ENCODE measurements around the gene DTX3L.

Gene DTX3L

GRCh38 chr3:122586098-122586497 lies 22.0 kb downstream of the DTX3L start:
- H3K9me3 ChIP-seq (ENCODE audit: severe bottlenecking): peaks cover 9% of the 10 kb centered on the region

GRCh38 chr3:122586773-122587485 lies 22.8 kb downstream of the DTX3L start:
- Histone ChIP-seq H3K27me3 (ENCODE audit: insufficient read depth, low read depth, severe bottlenecking) (no peaks in the 10 kb centered on the region), H3K9me3 (ENCODE audit: severe bottlenecking) (peaks cover 9% of the 10 kb centered on the region), H3K4me3 (ENCODE audit: low read depth, low read length) (no peak overlapping the region), H3K36me3 (no peaks in the 10 kb centered on the region), H3K27ac (no peak overlapping the region)
- no peak for TF ChIP-seq CTCF (IDR thresholded peaks at IDR 0.05; ENCODE audit: low read depth, low read length)
- no peak for DNase-seq

More at GRCh38 chr3:122586098-122586497, 22.0 kb downstream of the DTX3L start:
- TF ChIP-seq CTCF (IDR thresholded peaks at IDR 0.05; ENCODE audit: low read depth, low read length): no peak
- Histone ChIP-seq H3K27me3 (ENCODE audit: insufficient read depth, low read depth, severe bottlenecking) (no peaks in the 10 kb centered on the region), H3K36me3 (no peaks in the 10 kb centered on the region), H3K27ac (no peak overlapping the region), H3K4me3 (ENCODE audit: low read depth, low read length) (no peak overlapping the region)
- no peak for DNase-seq

- no peak overlapping the region for H3K27ac ChIP-seq
- no peak for TF ChIP-seq CTCF (IDR thresholded peaks at IDR 0.05; ENCODE audit: low read depth, low read length)
These were observed 23.4 kb downstream of the DTX3L start for GRCh38 chr3:122587572-122587971.

GRCh38 chr3:122589297-122589696 lies 25.2 kb downstream of the DTX3L start:
- no peak for TF ChIP-seq CTCF (IDR thresholded peaks at IDR 0.05; ENCODE audit: low read depth, low read length)

More at GRCh38 chr3:122587572-122587971, 23.4 kb downstream of the DTX3L start:
- no peak for DNase-seq
- H3K27me3 ChIP-seq (ENCODE audit: insufficient read depth, low read depth, severe bottlenecking): no peaks in the 10 kb centered on the region
- H3K36me3 ChIP-seq: no peaks in the 10 kb centered on the region
- peaks cover 6% of the 10 kb centered on the region for H3K9me3 ChIP-seq (ENCODE audit: severe bottlenecking)
- no peak overlapping the region for H3K4me3 ChIP-seq (ENCODE audit: low read depth, low read length)

GRCh38 chr3:122590610-122591009 lies 26.5 kb downstream of the DTX3L start:
- no peaks in the 10 kb centered on the region for H3K36me3 ChIP-seq
- DNase-seq: no peak
- no peak for TF ChIP-seq CTCF (IDR thresholded peaks at IDR 0.05; ENCODE audit: low read depth, low read length)
- no peak overlapping the region for H3K4me3 ChIP-seq (ENCODE audit: low read depth, low read length)
- H3K27ac ChIP-seq: no peak overlapping the region
- no peaks in the 10 kb centered on the region for H3K27me3 ChIP-seq (ENCODE audit: insufficient read depth, low read depth, severe bottlenecking)
- H3K9me3 ChIP-seq (ENCODE audit: severe bottlenecking): no peaks in the 10 kb centered on the region

More at GRCh38 chr3:122589297-122589696, 25.2 kb downstream of the DTX3L start:
- H3K9me3 ChIP-seq (ENCODE audit: severe bottlenecking): no peaks in the 10 kb centered on the region
- H3K36me3 ChIP-seq: no peaks in the 10 kb centered on the region
- DNase-seq: no peak
- H3K4me3 ChIP-seq (ENCODE audit: low read depth, low read length): no peak overlapping the region
- H3K27ac ChIP-seq: no peak overlapping the region
- H3K27me3 ChIP-seq (ENCODE audit: insufficient read depth, low read depth, severe bottlenecking): no peaks in the 10 kb centered on the region

GRCh38 chr3:122594025-122594424 lies 29.9 kb downstream of the DTX3L start:
- Histone ChIP-seq H3K4me3 (ENCODE audit: low read depth, low read length) (no peak overlapping the region), H3K27ac (no peak overlapping the region)
- no peak for DNase-seq

More at GRCh38 chr3:122594025-122594424, 29.9 kb downstream of the DTX3L start:
- Histone ChIP-seq H3K27me3 (ENCODE audit: insufficient read depth, low read depth, severe bottlenecking) (no peaks in the 10 kb centered on the region), H3K9me3 (ENCODE audit: severe bottlenecking) (no peaks in the 10 kb centered on the region), H3K36me3 (no peaks in the 10 kb centered on the region)
- no peak for TF ChIP-seq CTCF (IDR thresholded peaks at IDR 0.05; ENCODE audit: low read depth, low read length)

Data from WERI-Rb-1 (cell line).